HG03342 (cell line): ENCODE results near the gene SKIC8.

Source experiments
- ATAC-seq: cut with Tn5 transposase; IDR thresholded peaks from one replicate; pipeline ENCODE4 v1.9.1; 2021; ENCODE audit warnings: mild to moderate bottlenecking, moderate library complexity; ENCODE audit not compliant: unreplicated experiment

The SKIC8 gene

DNA sequence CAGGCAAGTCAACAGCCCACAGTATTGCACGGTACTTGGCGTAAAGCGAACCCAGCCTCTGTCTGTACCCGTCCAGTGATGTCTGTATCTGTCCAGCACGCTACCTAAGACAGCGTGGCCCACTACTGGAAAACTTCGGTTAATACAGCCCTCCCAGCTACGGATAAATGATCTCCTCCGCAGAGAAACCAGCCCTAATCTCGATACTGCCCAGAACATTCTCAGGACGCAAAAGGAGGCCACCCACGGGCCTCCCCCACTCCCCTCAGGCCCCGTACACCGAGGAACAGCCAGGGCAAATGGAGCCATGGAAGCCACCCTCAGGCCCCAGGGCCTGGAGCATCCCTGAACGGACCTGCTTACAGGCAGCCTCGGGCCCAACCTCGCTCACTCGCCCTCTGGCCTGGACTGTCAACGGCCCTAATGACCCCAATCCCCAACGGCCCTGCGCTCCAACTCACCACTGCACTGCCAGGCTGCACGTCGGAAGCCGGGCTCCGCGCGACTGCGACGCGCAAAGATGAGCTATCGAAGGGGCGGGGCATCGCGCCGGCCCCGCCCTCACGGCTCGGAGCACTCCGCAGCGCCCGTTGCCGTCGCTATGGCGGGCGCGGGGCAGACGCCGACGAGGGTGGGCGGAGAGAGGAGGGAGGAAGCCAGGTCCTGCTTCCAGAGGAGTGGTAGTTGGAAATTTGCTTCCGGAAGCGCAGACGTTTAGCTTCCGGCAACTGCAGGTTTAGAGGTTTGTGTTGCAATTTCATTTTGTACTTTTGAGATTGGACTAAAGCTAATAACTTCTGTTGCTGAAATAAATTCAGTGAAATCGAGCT is at the start of gene SKIC8:
TSS of gene SKIC8 (minus strand) at position 509 of the 830 bp plus-strand sequence. CDS start 3,923 bp downstream, outside the sequence.
- peak; percentile 80 for ATAC-seq

DNA sequence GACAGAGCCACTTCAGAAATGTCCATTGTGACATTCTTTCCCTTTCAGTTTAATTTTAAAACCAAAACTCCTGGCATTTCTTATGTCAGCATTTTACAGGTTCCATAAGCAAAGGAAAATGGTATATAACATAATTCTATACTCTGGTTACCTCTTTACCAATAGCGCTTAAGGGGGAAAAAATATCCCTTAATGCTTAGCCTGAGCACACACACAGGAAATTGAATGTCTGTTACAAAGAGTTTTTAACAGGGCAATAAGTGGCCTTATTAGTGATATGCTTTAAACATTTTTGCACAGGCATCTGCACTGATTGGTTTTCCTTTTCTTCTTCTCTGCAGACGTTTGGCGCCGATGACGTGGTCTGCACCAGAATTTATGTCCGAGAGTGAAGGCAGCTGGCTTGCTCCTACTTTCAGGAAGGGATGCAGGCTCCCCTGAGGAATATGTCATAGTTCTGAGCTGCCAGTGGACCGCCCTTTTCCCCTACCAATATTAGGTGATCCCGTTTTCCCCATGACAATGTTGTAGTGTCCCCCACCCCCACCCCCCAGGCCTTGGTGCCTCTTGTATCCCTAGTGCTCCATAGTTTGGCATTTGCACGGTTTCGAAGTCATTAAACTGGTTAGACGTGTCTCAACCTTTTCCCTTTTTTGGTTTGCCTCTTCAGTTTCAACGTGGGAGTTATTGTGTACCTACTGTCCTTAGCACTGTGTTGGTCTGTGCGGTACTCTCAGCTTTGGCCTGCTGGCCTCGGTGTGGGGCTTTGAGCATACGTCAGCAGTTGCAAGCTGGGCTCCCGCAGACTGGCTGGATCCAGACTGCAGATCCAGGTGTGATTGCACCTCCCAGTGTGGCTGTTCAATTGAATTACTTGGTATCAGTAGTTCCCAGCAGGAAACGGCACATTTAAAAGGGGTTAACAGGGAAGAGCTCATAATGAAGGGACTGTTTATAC is 48.5 kb upstream of the SKIC8 start:
- ATAC-seq: no peak

DNA sequence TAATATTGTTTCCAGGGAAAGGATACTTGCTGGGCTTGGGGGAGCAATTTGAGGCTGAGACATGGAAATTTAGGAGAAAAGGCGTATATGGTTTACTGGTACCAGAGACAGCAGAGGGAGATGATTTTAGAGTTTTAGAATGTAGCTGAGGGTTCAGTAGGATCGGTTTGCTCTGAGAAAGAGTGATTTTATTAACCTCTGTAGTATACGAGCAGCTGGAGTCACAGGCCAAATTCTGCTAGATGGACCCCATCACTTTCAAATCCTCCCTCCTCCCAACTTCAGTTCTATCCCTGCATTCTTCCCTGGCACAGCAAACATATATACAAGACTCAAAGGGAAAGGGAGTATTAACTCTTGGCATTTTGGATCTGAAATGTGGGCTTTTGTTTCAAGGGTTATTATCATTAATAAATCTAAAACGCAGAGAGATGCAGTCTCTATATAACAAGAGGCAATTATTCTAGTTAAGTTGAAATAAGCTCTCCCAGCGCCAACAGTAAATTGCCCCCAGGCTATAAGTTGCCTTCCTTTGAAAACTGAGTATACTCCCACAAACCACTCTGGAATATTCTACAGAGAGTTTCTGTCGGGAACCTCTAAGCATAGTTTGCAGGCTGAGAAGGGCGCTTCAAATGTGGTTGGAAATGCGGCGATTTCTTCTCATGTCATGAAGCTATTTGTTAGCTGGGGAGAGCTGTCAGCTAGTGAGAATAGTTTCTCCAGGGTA is 46.2 kb upstream of the SKIC8 start:
- no peak for ATAC-seq

DNA sequence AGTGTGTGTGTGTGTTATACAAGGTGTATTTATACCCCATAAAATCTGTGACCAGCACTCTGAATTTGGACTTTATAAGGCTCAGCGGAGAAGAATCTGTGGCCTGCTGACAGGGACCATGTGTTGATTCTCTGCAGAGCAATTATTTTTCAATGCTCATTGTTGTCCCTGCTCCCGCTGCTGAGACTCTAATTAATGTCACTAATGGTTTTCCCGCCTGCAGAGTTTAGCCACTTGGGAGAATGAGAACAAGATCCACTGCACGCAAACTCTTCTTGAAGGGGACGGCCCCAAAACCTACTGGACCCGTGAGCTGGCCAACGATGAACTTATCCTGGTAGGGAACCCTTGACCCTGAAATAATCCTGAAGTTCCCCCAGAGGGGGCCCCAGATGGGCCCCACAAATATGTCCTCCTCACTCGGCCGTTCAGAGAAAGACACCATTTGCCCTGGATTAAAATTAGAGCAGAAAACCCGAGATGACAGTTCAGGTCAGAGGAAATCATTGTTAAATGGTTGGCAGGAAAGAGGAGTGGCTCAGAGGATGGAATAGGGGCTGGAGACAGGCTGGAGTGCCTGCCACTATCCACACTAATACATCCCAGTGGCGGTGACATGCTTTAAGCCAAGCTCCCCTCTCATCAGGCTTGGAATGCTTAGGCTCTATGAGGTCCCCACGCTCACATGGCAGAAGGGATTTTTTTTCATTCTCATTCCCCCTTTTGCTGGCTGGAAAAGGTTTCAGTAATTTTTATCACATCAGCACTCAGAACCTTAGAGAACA is 44.1 kb upstream of the SKIC8 start:
- no peak for ATAC-seq

DNA sequence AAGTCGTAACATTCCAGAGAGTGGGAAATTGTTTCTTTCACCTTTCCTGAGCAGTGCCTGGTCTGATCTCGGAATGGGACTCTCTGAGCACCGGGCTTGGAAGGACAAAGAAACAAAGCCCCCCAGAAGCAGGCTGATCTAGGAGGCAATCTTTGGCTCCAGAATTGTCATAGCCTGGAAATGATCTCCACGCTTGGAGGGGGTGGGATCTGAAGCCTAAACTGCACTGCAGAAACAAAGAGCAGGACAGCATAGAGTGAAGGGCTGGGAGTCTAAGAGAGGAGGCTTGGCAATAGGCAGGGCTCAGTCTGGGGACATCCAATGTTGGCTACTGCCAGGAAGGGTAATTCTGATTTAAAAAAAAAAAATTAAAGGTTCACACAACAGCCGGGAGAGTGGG is 42.6 kb upstream of the SKIC8 start:
- no peak for ATAC-seq

DNA sequence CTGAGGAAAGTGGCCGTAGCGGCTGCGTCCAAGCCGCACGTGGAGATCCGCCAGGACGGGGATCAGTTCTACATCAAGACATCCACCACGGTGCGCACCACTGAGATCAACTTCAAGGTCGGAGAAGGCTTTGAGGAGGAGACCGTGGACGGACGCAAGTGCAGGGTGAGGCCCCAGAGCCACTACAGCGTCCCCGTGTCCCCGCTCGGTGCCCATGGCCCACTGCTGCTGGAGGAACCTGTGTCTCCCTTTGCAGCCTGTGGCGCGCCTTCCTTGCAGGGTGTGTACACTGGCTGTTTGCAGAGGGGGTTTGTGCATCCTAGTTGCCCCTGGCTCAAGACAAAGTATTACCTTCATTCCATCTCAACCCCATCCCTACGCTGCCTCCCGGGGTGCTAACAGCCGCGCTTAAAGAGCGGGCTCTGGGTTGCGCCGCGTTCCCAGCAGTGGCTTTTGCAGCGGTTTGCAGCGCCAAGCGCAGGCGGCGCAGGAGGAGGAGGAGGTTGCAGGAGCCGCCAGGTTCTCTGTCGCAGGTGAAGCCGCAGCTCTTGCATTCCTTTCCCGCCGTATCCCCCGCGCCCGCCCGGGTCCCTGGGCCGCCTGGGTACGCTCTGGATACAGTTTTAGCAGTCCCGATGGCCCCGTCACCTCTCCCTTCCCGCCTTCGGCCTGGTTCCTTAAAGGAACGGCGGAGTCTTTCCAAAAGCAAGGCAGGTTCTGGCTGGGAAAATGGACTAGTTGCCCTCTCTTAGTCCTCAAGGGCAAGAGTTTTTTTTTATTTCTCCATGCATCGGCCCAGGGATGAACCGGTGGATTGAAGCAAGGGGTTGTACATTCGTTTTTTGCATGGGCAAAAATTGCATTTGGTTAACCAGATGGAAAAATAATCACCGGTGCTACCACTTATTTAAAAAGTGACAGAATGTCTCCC is 41.9 kb upstream of the SKIC8 start:
- ATAC-seq: no peak

DNA sequence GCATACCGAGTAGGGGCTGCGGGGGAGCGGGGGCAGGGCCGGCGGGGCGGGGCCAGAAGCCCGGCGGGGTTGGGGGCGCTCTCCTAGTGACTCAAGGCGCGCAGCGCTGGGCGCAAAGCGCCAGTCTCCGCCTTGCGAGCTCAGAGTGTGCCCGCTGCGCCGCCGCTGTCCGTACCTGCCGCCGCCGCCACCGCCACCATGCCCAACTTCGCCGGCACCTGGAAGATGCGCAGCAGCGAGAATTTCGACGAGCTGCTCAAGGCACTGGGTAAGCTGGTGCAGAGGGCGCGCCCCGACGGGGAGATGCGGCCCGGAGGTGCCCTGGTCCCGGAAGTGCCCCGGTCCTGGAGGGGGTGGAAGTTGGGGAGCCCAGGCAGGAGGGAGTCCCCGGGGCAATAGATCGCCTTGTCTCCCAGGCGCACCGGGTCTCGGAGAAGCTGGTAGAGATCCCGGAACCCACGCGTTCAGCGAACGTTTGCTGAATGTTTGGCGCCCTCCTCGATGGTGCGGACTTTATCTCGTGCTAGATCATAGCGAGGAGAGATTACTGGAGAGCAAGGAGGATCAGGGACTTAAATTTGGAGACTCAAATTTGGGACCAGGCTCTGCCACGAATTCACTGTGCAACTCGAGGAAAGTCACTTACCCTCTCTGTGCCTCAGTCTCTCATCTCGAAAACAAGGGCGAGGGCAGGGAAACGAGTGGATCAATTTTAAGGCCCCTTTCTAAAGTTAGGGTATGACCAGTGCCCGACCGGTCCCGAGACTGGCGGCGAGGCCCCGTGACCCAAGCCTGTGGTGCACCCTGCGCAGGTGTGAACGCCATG is 41.0 kb upstream of the SKIC8 start, which contains the start of gene CRABP1:
TSS of gene CRABP1 (plus strand) at position 123 of the 826 bp plus-strand sequence. CDS start at position 199, 76 bp downstream.
- ATAC-seq: no peak

DNA sequence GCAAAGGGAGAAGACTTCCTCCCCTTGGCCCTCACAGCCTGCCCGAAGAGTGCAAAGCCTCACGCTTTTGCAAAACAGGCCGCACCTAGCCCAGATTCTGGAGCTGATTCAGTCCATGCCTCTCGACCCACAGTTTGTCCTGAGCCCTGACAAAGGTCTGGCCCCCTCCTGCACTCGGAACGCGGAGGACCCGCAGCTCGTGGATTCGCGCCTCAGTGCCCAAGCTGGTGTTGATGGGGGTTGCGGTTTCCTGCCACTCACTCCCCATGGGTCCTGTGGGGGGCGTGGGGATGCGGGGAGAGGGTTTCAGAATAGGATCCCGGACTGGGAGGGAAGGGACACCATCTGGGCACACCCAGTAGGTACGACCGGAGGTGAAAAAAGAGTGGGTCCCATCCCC is 40.1 kb upstream of the SKIC8 start:
- ATAC-seq: no peak

DNA sequence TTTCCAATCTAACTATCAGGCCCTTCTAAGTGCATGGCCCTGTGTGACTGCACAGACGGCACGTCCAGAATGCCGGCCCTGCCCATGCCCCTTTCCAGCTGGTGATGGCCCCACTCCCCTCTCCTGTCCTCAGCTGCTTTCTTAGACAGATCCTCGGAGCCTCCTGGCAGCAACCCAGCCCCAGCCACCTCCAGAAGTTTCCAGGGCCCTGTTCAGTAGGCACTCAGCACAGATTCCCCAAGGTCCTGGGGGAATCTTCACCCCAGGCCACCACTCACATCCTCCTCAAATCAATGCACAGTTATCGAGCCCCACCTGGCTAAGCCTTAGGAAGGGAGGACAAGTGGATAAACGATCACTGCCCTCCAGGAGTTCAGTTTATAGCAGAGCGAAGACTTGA is 39.4 kb upstream of the SKIC8 start:
- no peak for ATAC-seq

DNA sequence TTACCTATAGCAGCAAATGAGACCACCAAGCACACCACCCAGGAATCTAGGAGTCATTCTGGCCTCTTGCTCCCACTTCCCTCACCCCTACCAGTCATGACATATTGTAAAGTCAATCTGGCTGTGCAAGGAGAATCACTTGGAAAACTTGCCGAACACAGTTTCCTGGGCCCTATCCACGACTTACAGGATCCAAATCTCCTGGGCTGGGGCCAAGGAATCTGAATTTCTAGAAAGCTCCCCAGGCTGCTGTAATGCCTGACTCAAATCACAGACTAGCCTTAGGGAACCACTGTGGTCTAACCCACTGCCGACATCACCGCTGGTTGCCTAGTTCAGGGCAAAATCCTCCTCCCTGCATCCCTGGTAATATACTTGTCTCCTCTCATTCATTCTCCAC is 36.6 kb upstream of the SKIC8 start:
- ATAC-seq: no peak

DNA sequence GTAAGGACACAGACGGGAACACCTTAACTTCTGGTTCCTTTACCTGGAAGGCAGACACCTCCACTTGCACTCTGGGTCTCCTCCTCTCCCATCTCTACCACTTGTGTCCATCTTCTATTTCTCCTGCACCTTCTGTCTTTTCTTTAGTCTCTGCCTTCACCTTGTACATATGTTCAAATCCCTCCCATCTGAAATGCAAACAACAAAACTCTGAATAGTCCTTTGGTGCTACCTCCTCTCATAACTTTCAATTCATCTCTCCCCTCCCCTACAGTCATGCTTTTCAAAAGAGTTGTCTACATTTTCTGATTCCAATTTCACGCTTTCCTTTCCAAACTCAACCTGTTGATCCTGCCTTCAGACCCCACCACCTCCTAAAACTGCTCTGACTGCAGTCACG is 35.4 kb upstream of the SKIC8 start:
- no peak for ATAC-seq

DNA sequence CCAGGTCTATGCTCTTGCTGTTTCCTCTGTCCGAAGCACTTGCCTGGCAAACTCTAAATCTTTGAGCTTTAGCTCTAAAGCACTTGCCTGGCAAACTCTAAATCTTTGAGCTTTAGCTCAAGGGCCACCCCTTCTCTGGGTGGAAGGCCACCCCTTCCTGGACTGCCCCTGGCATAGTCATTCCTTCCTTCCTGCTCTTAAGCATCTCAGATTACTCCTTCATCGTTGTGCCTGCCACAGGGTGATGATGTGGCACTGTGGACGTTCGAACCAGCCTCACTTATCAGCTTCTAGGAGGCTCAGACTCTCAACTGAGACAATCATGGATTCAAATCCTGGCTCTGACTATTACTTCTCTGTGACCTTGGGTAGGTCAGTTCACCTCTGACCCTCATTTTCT is 30.2 kb upstream of the SKIC8 start:
- ATAC-seq: no peak

DNA sequence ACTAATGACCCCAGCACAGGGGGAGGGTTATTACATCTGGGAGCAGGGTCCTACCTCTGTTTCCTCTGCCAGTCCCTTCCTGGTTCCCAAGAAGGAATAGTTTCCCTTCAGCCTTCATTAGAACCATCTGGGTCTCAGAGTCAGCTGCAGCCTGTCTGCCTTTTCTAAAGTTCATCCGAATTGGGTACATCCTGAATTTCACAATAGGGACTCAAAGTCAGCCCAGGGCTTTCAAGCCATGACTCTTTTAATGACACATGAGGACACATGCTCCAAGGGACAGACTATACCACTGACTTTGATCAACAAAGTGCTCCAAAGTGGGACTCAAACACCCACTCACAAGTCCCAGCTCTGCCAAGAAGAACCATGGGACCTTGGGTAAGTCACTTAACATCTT is 28.1 kb upstream of the SKIC8 start:
- no peak for ATAC-seq

DNA sequence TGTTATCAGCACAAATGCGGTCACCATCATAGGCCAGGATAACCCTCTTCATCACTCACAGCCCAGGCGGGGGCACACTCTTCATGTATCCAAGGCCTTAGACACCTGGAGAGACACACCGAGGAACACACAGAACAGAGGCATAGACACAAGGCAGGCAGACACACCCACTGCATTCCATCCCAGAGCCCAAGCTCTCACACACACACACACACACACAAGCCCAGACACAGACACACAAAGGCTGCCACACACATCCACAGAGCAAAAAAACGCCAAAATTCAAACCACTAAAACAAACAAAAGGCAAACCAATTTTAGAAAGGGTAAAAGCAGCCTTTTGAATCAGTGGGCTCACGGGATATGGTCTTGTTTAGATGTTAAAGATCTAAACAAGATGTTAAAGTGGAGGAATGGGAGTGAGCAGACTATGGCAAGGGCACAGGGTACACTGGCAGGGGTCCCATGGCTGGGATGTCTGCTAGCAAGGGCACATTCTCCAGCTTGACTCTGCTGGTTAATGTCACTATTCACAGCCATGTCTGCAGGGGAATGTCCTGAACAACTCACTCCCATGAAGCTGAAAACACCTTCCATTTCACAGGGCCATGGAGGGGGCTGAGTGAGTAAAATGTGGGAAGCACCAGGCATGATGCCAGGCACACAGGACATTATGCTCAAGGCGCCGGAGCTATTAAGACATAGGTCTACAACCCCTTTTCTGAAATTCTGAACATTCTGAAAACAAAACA is 25.9 kb upstream of the SKIC8 start:
- no peak for ATAC-seq

DNA sequence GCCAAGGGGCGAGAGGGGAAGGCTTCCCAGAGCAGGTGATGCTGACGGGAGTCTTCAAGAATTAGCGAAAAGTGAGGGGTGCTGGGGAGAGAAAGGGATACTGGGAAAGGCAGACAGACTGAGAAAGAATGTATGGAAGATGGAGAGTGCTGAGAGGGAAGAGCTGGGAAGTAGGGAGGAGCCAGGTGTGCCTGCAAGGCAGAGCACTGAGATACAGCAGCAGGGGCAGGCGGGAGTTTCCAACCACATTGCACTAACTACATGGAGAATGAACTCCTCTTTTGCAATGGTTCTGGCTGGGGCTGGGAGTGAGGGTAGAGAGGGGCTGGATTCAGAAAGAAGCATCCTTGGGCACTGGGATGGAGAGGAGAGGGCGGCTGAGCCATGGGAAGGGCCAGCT is 24.7 kb upstream of the SKIC8 start:
- no peak for ATAC-seq

DNA sequence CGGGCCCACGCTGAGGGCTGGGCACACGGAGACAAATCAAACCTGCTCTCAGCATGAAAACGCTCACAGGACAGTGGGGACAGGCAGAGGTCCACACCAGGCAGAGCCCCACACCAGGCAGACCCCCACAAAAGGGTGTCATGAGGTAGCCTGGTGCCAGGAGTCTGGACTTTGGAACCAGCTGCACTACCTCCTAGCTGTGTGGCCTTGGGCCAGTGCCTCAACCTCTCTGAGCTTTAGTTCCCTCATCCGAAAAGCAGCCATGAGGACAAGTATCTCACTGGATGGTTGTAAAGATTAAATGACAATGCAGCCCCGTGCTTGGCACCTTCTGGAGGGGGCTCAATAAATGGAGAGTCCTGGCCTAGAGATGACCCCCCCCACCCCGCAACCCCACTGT is 24.3 kb upstream of the SKIC8 start:
- no peak for ATAC-seq

DNA sequence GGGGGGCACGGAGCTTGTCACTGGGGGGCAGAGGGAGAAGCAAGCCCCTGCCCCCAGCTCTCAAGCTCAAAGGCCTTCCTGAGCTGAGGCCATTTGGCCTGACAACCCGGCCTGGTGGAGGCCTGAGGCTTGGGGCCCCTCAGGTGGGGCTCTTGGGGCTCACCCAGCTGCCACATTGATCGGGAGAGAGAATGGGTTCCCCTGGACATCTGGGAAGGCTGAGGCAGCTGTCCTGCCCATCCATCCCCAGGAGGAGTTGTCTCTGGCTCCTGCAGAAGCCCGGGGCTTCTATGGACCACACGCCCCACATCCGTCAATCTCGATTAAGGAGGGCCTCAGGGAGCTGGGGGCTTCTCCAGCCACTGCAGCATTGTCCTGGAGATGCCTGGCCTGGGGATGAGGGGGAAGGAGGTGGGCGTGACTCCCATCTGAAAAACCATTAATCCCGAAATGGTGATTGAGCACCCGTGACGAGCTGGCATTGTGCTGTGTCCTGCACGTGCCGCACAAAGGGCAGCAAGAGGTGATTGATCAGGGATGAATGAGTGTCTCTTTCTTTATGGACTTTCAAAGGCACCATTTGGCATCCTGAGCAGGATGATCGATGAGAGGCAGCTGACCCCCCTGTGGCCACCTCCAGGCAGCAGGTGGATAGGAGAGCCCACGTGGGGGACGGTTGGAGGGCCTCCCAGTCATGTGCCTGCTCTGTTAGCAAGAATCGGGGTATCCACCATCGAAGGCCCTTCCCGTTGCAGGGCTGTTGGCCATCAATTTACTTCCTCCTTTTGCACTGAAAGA is 23.5 kb upstream of the SKIC8 start:
- no peak for ATAC-seq
